GM18873 (cell line): ENCODE data around the gene KRT37.

Experiments
- ATAC-seq: cut with Tn5 transposase; IDR thresholded peaks from one replicate; pipeline ENCODE4 v1.9.1; 2021; ENCODE audit warnings: mild to moderate bottlenecking, moderate library complexity, moderate number of reproducible peaks; ENCODE audit not compliant: unreplicated experiment, low FRiP score

The KRT37 gene

GRCh38 chr17:41424111-41424635 is at the start of gene KRT37:
Gene KRT37, minus strand, starts transcription at chr17:41424585. Its CDS starts 62 bp downstream, at chr17:41424523.
- no peak for ATAC-seq

GRCh38 chr17:41468346-41468745 is 44.0 kb upstream of the KRT37 start:
- ATAC-seq: no peak

- no peak for ATAC-seq
Observed at GRCh38 chr17:41467561-41467960, 43.2 kb upstream of the KRT37 start.

- no peak for ATAC-seq
Observed at GRCh38 chr17:41466988-41467387, 42.6 kb upstream of the KRT37 start, which contains the start of gene KRT32. Gene KRT32, minus strand, starts transcription at chr17:41467386. Its CDS starts 61 bp downstream, at chr17:41467325.

GRCh38 chr17:41464682-41465081 is 40.3 kb upstream of the KRT37 start:
- no peak for ATAC-seq

- no peak for ATAC-seq
Observed at GRCh38 chr17:41464173-41464572, 39.8 kb upstream of the KRT37 start.

- ATAC-seq: no peak
Observed at GRCh38 chr17:41463746-41464145, 39.4 kb upstream of the KRT37 start.

- ATAC-seq: no peak
Observed at GRCh38 chr17:41462705-41463104, 38.3 kb upstream of the KRT37 start.

GRCh38 chr17:41457676-41458075 is 33.3 kb upstream of the KRT37 start:
- ATAC-seq: no peak

GRCh38 chr17:41456204-41456603 is 31.8 kb upstream of the KRT37 start:
- no peak for ATAC-seq

- ATAC-seq: no peak
Observed at GRCh38 chr17:41455236-41455635, 30.9 kb upstream of the KRT37 start.

GRCh38 chr17:41453066-41453465 is 28.7 kb upstream of the KRT37 start:
- no peak for ATAC-seq

GRCh38 chr17:41452281-41452680 is 27.9 kb upstream of the KRT37 start:
- no peak for ATAC-seq

GRCh38 chr17:41451154-41451728 is 26.9 kb upstream of the KRT37 start:
- no peak for ATAC-seq

- ATAC-seq: no peak
Observed at GRCh38 chr17:41449008-41449407, 24.6 kb upstream of the KRT37 start.

- ATAC-seq: no peak
Observed at GRCh38 chr17:41448506-41448905, 24.1 kb upstream of the KRT37 start.

GRCh38 chr17:41446806-41447205 is 22.4 kb upstream of the KRT37 start:
- ATAC-seq: no peak

- no peak for ATAC-seq
Observed at GRCh38 chr17:41444640-41445039, 20.3 kb upstream of the KRT37 start.

- ATAC-seq: no peak
Observed at GRCh38 chr17:41444186-41444585, 19.8 kb upstream of the KRT37 start.

GRCh38 chr17:41442739-41443138 is 18.4 kb upstream of the KRT37 start:
- no peak for ATAC-seq

GRCh38 chr17:41440531-41441033 is 16.2 kb upstream of the KRT37 start, which contains the start of gene KRT38:
Gene KRT38, minus strand, starts transcription at chr17:41440983. Its CDS starts 62 bp downstream, at chr17:41440921.
- ATAC-seq: no peak

GRCh38 chr17:41439375-41439774 is 15.0 kb upstream of the KRT37 start:
- no peak for ATAC-seq
